Tibial nerve (tissue), 4 donors: Measurements from ENCODE around the gene LHFPL2. TPM values are rescaled to one million over a fixed set of nuclear protein-coding genes. Genes with fewer than 3 reads are reported as not detected.

Experiments
- DNase-seq, 2 donors: peaks; one replicate each; pipeline ENCODE4 v3.0.0-alpha.2; 2019; ENCODE audit warnings: low spot score in 2 of 2
- H3K27ac ChIP-seq, 4 donors: fragments of 200-600 bp; sonication (generic) in 3 of 4; one replicate each; pipeline ENCODE4 v1.5.1; 2017 to 2019; ENCODE audit warnings: mild to moderate bottlenecking in 1 of 4
- H3K27me3 ChIP-seq, 2 donors: fragments of 200-600 bp; sonication (generic) in 1 of 2; one replicate each; pipeline versions ENCODE4 v1.5.1 to v1.6.0; 2017 to 2019
- H3K36me3 ChIP-seq, 3 donors: fragments of 200-600 bp; sonication (generic); one replicate each; pipeline ENCODE4 v1.5.1; 2018 to 2019
- H3K4me1 ChIP-seq, 4 donors: fragments of 200-600 bp; sonication (generic) in 3 of 4; one replicate each; pipeline ENCODE4 v1.5.1; 2017 to 2019
- H3K4me3 ChIP-seq, 4 donors: fragments of 200-600 bp; sonication (generic) in 3 of 4; one replicate each; pipeline ENCODE4 v1.5.1; 2017 to 2019; ENCODE audit warnings: mild to moderate bottlenecking in 1 of 4, moderate library complexity in 1 of 4
- H3K9me3 ChIP-seq, 4 donors: fragments of 200-600 bp; sonication (generic) in 3 of 4; one replicate each; pipeline ENCODE4 v1.5.1; 2017 to 2019
- CTCF ChIP-seq, 5 experiments: fragments of 200-600 bp in 3 of 5; fragments of 450-650 bp in 2 of 5; sonication (generic) in 3 of 5; IDR thresholded peaks; one replicate each; pipeline ENCODE4 v1.5.1; 2016 to 2019; ENCODE audit warnings: antibody characterized with exemption in 5 of 5, mild to moderate bottlenecking in 3 of 5, moderate library complexity in 2 of 5
- EP300 ChIP-seq, 2 donors: sonication (generic); formaldehyde crosslinking; IDR thresholded peaks; one replicate each; pipeline ENCODE4 v1.6.1; 2017; ENCODE audit warnings: antibody characterized with exemption in 2 of 2, mild to moderate bottlenecking in 1 of 2
- POLR2A ChIP-seq, 2 donors: fragments of 450-650 bp; IDR thresholded peaks; one replicate each; pipeline ENCODE4 v1.6.1; 2017; ENCODE audit warnings: antibody characterized with exemption in 2 of 2, mild to moderate bottlenecking in 2 of 2, moderate library complexity in 2 of 2
- WGBS, 2 donors: methylation state at CpG; one replicate each; pipeline ENCODE4 v1.1.5; 2018; 5-methylcytosine and 5-hydroxymethylcytosine counted together
- total RNA-seq, 4 donors: library from RNA; depleted of rRNA; stranded (reverse); fragments of >200 nt; gene quantifications; one replicate each; pipeline ENCODE4 v1.1.0, GENCODE V29; 2016

LHFPL2 gene
- total RNA-seq, 4 donors from 2014 or later = 19.7 to 48.9 (median 27.4) TPM

- DNase-seq = no peak
- TF ChIP-seq CTCF (IDR thresholded peaks at IDR 0.05) (no peak), POLR2A (IDR thresholded peaks at IDR 0.05) (no peak), EP300 (IDR thresholded peaks at IDR 0.05) (peak in 1 of 2 donors; percentile 17)
- Histone ChIP-seq H3K36me3 (no peaks in the 10 kb centered on the region), H3K4me1 (peaks cover 0 to 57% (median 25%) of the 10 kb centered on the region in 4 donors), H3K9me3 (no peaks in the 10 kb centered on the region), H3K27me3 (no peaks in the 10 kb centered on the region), H3K27ac (peak overlapping the region in 3 of 4 donors; percentile 10 to 92 (median 84)), H3K4me3 (no peak overlapping the region)
- WGBS, 2 donors = 75 to 79% methylated on average over 7 of the region's 7 CpGs
Observed at GRCh38 chr5:78526049-78526525, 122.5 kb downstream of the LHFPL2 start.

GRCh38 chr5:78523314-78524193 is 125.0 kb downstream of the LHFPL2 start:
- WGBS, 2 donors = 69 to 74% methylated on average over 15 of the region's 15 CpGs
- no peak overlapping the region for H3K4me3 ChIP-seq

GRCh38 chr5:78522476-78523260 is 125.9 kb downstream of the LHFPL2 start:
- DNase-seq = no peak
- TF ChIP-seq EP300 (IDR thresholded peaks at IDR 0.05) = no peak
- TF ChIP-seq POLR2A (IDR thresholded peaks at IDR 0.05) = no peak
- no peak for TF ChIP-seq CTCF (IDR thresholded peaks at IDR 0.05)
- WGBS, 2 donors = 79 to 82% methylated on average over 9 of the region's 9 CpGs
- H3K27me3 ChIP-seq = no peaks in the 10 kb centered on the region
- peaks cover 0 to 57% (median 23%) of the 10 kb centered on the region in 4 donors for H3K4me1 ChIP-seq
- no peaks in the 10 kb centered on the region for H3K9me3 ChIP-seq
- no peaks in the 10 kb centered on the region for H3K36me3 ChIP-seq
- no peak overlapping the region for H3K27ac ChIP-seq
- no peak overlapping the region for H3K4me3 ChIP-seq

More at GRCh38 chr5:78523314-78524193, 125.0 kb downstream of the LHFPL2 start:
- no peak for DNase-seq
- Histone ChIP-seq H3K4me1 (peaks cover 0 to 57% (median 28%) of the 10 kb centered on the region in 4 donors), H3K9me3 (no peaks in the 10 kb centered on the region), H3K27me3 (no peaks in the 10 kb centered on the region), H3K36me3 (no peaks in the 10 kb centered on the region), H3K27ac (peak overlapping the region in 3 of 4 donors; percentile 3 to 60 (median 21))
- TF ChIP-seq POLR2A (IDR thresholded peaks at IDR 0.05) (no peak), CTCF (IDR thresholded peaks at IDR 0.05) (no peak), EP300 (IDR thresholded peaks at IDR 0.05) (no peak)

- H3K4me1 ChIP-seq = peaks cover 0 to 46% (median 18%) of the 10 kb centered on the region in 4 donors
- no peaks in the 10 kb centered on the region for H3K9me3 ChIP-seq
- H3K36me3 ChIP-seq = no peaks in the 10 kb centered on the region
- no peak for TF ChIP-seq CTCF (IDR thresholded peaks at IDR 0.05)
- TF ChIP-seq EP300 (IDR thresholded peaks at IDR 0.05) = no peak
- no peak for TF ChIP-seq POLR2A (IDR thresholded peaks at IDR 0.05)
- no peak overlapping the region for H3K27ac ChIP-seq
- no peak for DNase-seq
- 72 to 76% methylated on average over 2 of the region's 2 CpGs for WGBS, 2 donors
- no peaks in the 10 kb centered on the region for H3K27me3 ChIP-seq
- no peak overlapping the region for H3K4me3 ChIP-seq
Observed at GRCh38 chr5:78521455-78521854, 127.1 kb downstream of the LHFPL2 start.
